ENCODE results near the gene UNC80. TPM values are rescaled to one million over a fixed set of nuclear protein-coding genes. Genes with fewer than 3 reads are reported as not detected.

The UNC80 gene
- total and polyA plus RNA-seq, 10 donors: 0.05 to 1.9 (median 0.63) TPM

DNA sequence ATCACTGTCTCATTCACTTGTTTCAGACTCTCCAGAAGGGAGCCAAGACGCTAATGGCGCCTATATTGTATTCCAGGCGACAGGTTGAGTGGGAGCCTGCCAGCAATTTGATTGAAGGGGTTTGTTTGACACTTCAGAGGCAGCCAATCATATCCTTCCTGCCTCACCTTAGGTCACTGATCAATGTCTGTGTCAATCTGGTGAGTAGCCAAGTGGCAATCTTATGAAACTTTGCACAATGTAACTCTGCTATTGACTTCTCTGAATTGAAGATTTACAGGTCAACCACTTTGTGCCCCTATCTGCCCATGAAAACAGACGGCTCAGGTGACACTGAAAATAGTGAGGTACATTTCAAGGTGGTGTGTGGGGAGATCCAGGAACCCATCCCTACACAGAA lies 198.1 kb downstream of the UNC80 start:
- intact Hi-C loops (cut with DNase I; ENCODE audit: low total_unique reads): no loop called here
- Histone ChIP-seq H3K4me3 (no peak overlapping the region), H3K4me1 (no peaks in the 10 kb centered on the region), H3K9me3 (no peaks in the 10 kb centered on the region), H3K27me3 (replicated peaks in 1 of 7) (peaks cover 0 to 6% (median 0%) of the 10 kb centered on the region in 7 donors), H3K27ac (no peak overlapping the region), H3K36me3 (no peaks in the 10 kb centered on the region)
- WGBS, 5 donors: 89 to 95% (median 90%) methylated on average over 4 of the region's 4 CpGs
- DNase-seq: no peak
- TF ChIP-seq POLR2AphosphoS5 (IDR thresholded peaks at IDR 0.05) (no peak), CTCF (IDR thresholded peaks at IDR 0.05 in 8 of 11, conservative IDR thresholded peaks at IDR 0.05 in 3 of 11) (no peak), POLR2A (IDR thresholded peaks at IDR 0.05) (no peak)

- H3K27ac ChIP-seq: no peak overlapping the region
- H3K27me3 ChIP-seq (replicated peaks in 1 of 7): peaks cover 0 to 6% (median 0%) of the 10 kb centered on the region in 7 donors
- intact Hi-C loops (cut with DNase I; ENCODE audit: low total_unique reads): no loop called here
These were observed 198.6 kb downstream of the UNC80 start for GRCh38 chr2:209970271-209970670.

GRCh38 chr2:209970711-209971110 lies 199.1 kb downstream of the UNC80 start:
- Histone ChIP-seq H3K27ac (no peak overlapping the region), H3K4me1 (no peaks in the 10 kb centered on the region), H3K4me3 (no peak overlapping the region), H3K36me3 (no peaks in the 10 kb centered on the region), H3K9me3 (no peaks in the 10 kb centered on the region), H3K27me3 (replicated peaks in 1 of 7) (peaks cover 0 to 6% (median 0%) of the 10 kb centered on the region in 7 donors)
- TF ChIP-seq POLR2A (IDR thresholded peaks at IDR 0.05): no peak
- TF ChIP-seq CTCF (IDR thresholded peaks at IDR 0.05 in 8 of 11, conservative IDR thresholded peaks at IDR 0.05 in 3 of 11): no peak
- TF ChIP-seq POLR2AphosphoS5 (IDR thresholded peaks at IDR 0.05): no peak
- DNase-seq: no peak
- WGBS, 5 donors: 74 to 83% (median 79%) methylated on average over 4 of the region's 4 CpGs
- intact Hi-C loops (cut with DNase I; ENCODE audit: low total_unique reads): no loop called here

More at GRCh38 chr2:209970271-209970670, 198.6 kb downstream of the UNC80 start:
- Histone ChIP-seq H3K9me3 (no peaks in the 10 kb centered on the region), H3K36me3 (no peaks in the 10 kb centered on the region), H3K4me3 (no peak overlapping the region), H3K4me1 (no peaks in the 10 kb centered on the region)
- DNase-seq: no peak
- TF ChIP-seq POLR2A (IDR thresholded peaks at IDR 0.05) (no peak), POLR2AphosphoS5 (IDR thresholded peaks at IDR 0.05) (no peak), CTCF (IDR thresholded peaks at IDR 0.05 in 8 of 11, conservative IDR thresholded peaks at IDR 0.05 in 3 of 11) (no peak)
- 83 to 94% (median 93%) methylated on average over 2 of the region's 2 CpGs for WGBS, 5 donors

- H3K4me3 ChIP-seq: no peak overlapping the region
- no peak for TF ChIP-seq POLR2A (IDR thresholded peaks at IDR 0.05)
- TF ChIP-seq POLR2AphosphoS5 (IDR thresholded peaks at IDR 0.05): no peak
- no peak for TF ChIP-seq CTCF (IDR thresholded peaks at IDR 0.05 in 8 of 11, conservative IDR thresholded peaks at IDR 0.05 in 3 of 11)
- no peaks in the 10 kb centered on the region for H3K36me3 ChIP-seq
- no peak overlapping the region for H3K27ac ChIP-seq
- H3K27me3 ChIP-seq (replicated peaks in 1 of 7): peaks cover 0 to 6% (median 0%) of the 10 kb centered on the region in 7 donors
- DNase-seq: no peak
- no peaks in the 10 kb centered on the region for H3K9me3 ChIP-seq
- WGBS, 5 donors: 0 to 19% (median 10%) methylated on average over 1 of the region's 1 CpG
- no peaks in the 10 kb centered on the region for H3K4me1 ChIP-seq
- intact Hi-C loops (cut with DNase I; ENCODE audit: low total_unique reads): no loop called here
These were observed 201.7 kb downstream of the UNC80 start for GRCh38 chr2:209973328-209973727.
